GM06990 (cell line): Measurements from ENCODE around the gene ATPAF2.

Experiments used
- DNase-seq: peaks from one replicate; pipeline ENCODE4 v3.0.0-alpha.2; 2011; ENCODE audit not compliant: insufficient read length; ENCODE audit errors: extremely low read depth
- H3K27me3 ChIP-seq: replicated peaks from 2 replicates; pipeline ENCODE4 v1.6.0; 2011; ENCODE audit warnings: low read length; ENCODE audit not compliant: control insufficient read depth, insufficient read depth
- H3K36me3 ChIP-seq: 2 replicates; pipeline ENCODE4 v1.5.1; 2011; ENCODE audit warnings: low read length; ENCODE audit not compliant: control insufficient read depth, insufficient read depth
- H3K4me3 ChIP-seq: replicated peaks from 2 replicates; pipeline ENCODE4 v1.5.1; 2011; ENCODE audit warnings: low read depth, mild to moderate bottlenecking, control low read depth, low read length
- TF ChIP-seq, protein P1 (sequence below): IDR thresholded peaks from 2 replicates; pipeline ENCODE4 v1.5.1; 2011; ENCODE audit warnings: low read length, control low read depth, mild to moderate bottlenecking, inconsistent platforms; ENCODE audit not compliant: insufficient read depth, poor library complexity, severe bottlenecking

Gene ATPAF2

DNA sequence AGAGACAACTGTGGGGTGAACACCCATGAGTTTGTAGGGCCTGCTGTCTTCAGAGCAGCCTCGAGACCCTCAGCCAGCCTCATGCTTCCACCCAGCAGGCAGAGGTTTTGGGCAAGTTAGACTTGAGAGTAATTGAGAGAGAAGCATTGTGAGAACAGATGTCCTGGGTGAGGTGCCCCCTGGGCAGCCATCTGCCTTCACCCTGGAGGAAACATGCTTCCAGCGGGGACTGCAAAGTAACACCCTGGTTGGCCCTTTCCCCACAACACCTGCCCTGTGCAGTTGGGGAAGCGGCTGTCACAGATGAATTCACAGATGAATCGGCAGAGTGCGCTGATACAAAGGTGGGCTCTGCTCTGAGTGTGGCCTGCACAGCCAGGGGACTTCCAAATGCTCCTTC is 23.4 kb downstream of the ATPAF2 start:
- Histone ChIP-seq H3K4me3 (no peak overlapping the region), H3K27me3 (no peaks in the 10 kb centered on the region), H3K36me3 (peaks cover 4% of the 10 kb centered on the region)
- TF ChIP-seq, protein P1, sequence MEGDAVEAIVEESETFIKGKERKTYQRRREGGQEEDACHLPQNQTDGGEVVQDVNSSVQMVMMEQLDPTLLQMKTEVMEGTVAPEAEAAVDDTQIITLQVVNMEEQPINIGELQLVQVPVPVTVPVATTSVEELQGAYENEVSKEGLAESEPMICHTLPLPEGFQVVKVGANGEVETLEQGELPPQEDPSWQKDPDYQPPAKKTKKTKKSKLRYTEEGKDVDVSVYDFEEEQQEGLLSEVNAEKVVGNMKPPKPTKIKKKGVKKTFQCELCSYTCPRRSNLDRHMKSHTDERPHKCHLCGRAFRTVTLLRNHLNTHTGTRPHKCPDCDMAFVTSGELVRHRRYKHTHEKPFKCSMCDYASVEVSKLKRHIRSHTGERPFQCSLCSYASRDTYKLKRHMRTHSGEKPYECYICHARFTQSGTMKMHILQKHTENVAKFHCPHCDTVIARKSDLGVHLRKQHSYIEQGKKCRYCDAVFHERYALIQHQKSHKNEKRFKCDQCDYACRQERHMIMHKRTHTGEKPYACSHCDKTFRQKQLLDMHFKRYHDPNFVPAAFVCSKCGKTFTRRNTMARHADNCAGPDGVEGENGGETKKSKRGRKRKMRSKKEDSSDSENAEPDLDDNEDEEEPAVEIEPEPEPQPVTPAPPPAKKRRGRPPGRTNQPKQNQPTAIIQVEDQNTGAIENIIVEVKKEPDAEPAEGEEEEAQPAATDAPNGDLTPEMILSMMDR = no peak
- no peak for DNase-seq

DNA sequence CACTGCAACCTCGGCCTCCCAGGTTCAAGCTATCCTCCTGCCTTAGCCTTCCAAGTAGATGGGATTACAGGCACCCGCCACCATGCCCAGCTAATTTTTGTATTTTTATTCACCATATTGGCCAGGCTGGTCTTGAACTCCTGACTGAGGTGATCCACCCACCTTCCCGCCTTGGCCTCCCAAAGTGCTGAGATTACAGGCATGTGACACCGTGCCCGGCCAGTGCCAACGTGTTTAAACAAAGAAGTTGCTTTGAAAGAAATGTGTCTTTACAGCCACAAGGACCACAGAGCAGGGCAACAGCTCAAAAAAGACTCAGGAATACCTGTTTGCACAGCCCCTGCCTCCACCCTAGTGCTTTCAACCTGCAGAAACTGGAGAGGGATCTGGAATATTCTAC is 25.0 kb downstream of the ATPAF2 start:
- H3K4me3 ChIP-seq = no peak overlapping the region
- no peak for DNase-seq
- TF ChIP-seq, protein P1 = no peak
- H3K27me3 ChIP-seq = no peaks in the 10 kb centered on the region
- peaks cover 4% of the 10 kb centered on the region for H3K36me3 ChIP-seq

DNA sequence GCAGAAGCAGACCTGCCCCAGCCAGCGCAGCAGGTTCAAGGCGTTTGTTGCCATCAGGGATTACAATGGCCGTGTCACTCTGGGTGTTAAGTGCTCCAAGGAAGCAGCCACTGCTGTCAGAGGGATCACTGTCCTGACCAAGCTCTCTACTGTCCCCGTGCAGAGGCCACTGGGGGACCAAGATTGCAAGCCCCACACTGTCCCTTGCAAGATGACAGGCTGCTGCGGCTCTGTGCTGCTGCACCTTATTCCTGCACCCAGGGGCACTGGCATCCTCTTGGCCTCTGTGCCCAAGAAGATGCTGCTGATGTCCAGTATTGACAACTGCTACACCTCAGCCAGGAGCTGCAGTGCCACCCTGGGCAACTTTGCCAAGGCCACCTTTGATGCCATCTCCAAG is 27.7 kb downstream of the ATPAF2 start:
- Histone ChIP-seq H3K27me3 (no peaks in the 10 kb centered on the region), H3K36me3 (peaks cover 2% of the 10 kb centered on the region; the same call in 1 of the 2 replicates), H3K4me3 (no peak overlapping the region)
- no peak for DNase-seq
- TF ChIP-seq, protein P1 = no peak

DNA sequence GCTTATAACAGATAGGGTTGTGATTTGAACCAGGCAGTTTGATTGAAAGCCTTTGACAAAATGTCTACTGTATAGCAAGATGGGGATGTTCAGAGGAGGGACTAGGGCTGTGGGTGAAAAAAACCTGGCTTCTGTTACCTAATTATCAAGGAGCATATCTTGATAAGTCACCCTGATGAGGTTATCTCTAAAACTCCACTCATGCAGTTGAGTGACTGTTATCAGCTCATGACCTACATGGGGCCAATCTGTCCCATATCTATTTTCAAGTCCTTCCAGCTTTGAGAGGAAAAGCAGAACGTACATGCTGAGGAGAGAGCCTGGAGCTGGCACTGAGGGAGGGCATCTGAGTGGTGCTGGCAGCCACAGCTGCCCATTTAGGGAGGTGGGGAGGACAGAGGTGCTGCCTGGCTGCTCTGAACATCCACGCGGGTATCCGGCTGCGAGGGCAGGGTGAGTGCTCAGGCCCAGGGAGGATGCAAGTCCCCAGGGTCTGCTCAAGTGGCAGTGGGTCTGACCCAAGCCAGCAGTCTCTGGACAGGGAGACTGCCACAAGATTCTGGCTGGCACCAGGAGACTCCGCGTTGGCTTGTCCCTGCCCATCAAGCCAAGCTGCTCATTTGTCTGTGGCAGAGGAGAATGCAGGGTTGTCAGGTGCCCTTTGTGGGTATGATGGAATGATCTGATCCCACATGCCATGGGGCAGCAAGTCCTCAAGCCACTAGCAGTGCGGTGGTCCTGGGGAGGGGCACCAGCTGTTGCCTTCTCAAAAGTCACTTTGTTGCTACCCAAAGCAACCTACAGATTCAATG is 29.2 kb downstream of the ATPAF2 start:
- TF ChIP-seq, protein P1 = no peak
- no peak for DNase-seq
- Histone ChIP-seq H3K27me3 (no peaks in the 10 kb centered on the region), H3K36me3 (peaks cover 3% of the 10 kb centered on the region; the same call in 1 of the 2 replicates), H3K4me3 (no peak overlapping the region)

DNA sequence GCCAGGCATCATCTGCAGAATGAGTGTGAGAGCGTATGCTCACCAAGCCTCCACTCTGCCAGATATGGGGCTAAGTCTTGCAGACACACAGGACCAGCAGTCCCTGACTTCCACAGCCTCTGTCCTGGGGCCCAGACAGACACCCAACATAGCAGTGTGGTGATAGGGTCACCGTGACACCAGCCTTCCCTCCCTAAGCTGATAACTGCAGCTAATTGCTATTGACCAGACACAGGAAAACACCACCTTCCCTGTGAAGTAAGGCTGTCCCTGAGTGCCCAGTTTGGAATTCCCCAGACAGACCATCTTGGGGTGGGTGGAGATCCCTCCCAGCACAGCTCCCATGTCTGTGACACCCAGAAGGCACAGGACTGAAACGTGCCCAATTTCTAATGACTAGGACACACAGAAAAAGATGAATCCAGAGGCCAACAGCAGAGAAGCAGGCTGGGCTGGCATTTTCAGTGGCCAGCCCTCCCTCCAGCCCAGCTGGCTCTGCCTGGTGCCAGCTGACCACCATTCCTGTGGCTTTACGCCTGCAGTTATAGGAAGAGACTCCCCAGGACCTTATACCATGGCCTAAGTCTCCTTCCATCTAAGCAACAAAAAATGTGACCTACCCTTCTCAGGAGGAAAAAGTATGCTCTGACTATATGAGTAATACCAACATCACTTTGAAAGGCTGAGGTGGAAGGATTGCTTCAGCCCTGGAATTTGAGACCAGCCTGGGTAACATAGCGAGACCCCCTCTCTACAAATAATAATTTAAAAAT is 30.3 kb downstream of the ATPAF2 start:
- TF ChIP-seq, protein P1 = no peak
- H3K36me3 ChIP-seq = peaks cover 3% of the 10 kb centered on the region; the same call in 1 of the 2 replicates
- no peak overlapping the region for H3K4me3 ChIP-seq
- DNase-seq = no peak
- H3K27me3 ChIP-seq = no peaks in the 10 kb centered on the region
